Stimulated activated CD4-positive, alpha-beta T cell treated with anti-CD3 and anti-CD28 coated beads, Interleukin-4, amount 100 ng/mL, for 48 hours (primary cell): ENCODE measurements around the gene ZC2HC1B.
A peak's percentile ranks its signal among the peaks of the same experiment; 100 is the strongest.
"Not testable (repeated sequence)": the region's sequence is repeated elsewhere in the genome, so short reads cannot be mapped to it uniquely, and the experiment has no call there.

Source experiments
- DNase-seq, 2 donors: peaks; one replicate each; pipeline ENCODE4 v3.0.0-alpha.2; 2020; ENCODE audit warnings: low read depth in 2 of 2

Gene ZC2HC1B, protein sequence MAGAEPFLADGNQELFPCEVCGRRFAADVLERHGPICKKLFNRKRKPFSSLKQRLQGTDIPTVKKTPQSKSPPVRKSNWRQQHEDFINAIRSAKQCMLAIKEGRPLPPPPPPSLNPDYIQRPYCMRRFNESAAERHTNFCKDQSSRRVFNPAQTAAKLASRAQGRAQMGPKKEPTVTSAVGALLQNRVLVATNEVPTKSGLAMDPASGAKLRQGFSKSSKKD

DNA sequence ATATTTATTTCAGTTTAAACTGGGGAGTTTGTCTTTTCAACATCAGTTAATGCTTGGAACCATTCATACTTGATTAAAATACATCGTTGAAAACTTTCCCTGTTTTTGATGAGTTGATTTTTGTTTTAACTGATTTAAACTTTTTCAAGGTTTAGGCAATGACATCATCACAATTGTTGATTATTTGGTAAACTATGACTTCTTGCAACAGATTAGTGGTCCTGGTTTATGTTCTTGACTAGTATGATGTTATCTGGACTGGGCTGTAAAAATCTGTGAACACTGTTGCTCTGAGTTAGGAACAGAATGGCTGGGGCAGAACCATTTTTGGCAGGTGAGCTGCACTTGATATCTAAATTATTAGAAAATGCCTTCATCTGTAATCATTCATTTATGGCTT, at the start of gene ZC2HC1B:
ZC2HC1B (plus strand) TSS at position 241 of the 400 bp plus-strand sequence; CDS start at position 307, 66 bp downstream.
- DNase-seq = no peak

DNA sequence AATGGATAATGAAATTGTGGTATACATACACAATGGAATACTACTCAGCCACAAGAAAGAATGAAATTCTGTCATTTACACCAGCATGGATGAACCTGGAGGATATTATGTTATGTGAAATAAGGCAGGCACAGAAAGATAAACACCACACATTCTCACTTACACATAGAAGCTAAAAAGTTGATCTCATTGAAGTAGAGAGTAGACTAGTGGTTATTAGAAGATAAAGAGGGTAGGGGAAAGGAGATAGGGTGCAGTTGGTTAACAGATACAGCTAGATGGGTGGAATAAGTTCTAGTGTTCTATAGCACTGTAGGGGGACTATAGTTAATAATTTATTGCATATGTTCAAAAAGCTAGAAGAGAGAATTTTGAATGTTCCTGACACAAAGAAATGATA, 46.7 kb upstream of the ZC2HC1B start:
- DNase-seq = no peak

DNA sequence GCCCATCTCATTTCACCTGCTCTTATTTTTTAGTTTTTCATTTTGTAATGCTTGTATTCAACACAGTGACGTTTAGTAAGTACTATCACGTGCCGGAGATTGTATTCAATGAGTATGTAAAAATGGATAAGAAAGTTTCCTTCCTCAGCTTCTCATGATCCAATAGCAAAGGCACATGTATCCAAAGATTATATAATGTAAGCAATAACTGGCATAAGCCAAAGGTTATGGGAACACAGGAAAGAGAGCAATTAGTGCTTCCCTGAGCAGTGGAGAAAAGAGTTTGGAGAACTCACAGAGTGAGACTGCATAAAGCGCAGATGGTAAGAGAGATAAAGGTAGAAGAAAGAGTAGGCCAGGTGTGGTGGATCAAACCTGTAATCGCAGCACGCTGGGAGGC, 42.9 kb upstream of the ZC2HC1B start:
- DNase-seq = no peak

DNA sequence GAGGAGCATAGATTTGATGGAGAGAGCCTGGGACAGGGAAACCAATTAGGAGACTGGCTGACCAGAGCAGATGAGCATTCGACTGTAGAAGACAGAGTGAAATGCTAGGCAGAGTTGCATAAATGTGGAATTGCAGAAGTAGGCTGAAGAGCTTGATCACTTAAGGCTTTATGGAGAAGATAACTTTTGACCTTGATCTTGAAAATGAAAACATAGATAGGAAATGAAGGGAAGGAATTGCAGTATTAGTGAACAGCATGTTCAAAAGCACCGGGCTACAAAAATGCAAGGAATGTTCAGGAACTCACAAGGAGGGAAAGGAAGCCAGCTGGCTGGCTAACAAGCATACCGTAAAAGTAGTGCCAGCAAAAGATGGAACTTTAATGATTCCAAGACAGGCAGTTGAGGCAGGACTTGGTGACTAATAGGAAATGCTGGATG, 41.7 kb upstream of the ZC2HC1B start:
- no peak for DNase-seq

DNA sequence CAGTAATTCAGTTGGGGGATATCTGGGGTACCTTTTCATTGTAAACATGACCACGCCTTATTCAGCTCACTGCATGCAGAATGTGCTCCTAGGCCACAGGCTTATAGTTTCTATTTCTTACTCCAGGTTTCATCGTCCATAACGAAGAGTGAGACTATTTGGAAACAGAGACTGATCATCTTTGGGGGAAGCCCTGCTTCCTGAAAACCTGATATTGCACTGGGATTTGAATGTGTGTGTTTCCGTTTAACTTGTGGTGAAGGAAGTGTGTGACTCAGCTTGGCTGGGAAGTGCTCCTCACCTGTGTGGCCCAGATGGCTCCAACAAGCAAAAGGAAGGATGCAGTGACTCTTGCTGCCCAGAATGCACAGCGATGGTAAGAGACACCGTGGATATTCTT, 40.7 kb upstream of the ZC2HC1B start:
- no peak for DNase-seq

DNA sequence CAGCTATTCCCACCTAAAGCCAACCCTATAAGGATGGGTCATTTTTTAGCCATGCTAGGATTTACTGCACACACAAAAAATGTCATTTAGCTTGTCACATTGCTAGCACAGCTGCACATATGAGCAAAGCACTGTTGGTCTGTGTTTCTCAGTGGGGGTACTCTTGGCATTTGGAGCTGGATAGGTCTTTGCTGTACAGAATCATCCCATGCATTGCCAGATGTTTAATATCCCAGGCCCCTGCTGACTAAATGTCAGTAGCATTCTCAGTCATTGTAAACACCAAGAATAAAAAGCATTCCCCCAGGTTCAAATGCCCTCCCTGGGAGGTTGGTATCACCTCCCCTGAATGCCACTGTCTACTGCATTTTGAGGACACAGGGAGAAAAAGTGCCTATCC, 35.7 kb upstream of the ZC2HC1B start:
- DNase-seq = no peak

DNA sequence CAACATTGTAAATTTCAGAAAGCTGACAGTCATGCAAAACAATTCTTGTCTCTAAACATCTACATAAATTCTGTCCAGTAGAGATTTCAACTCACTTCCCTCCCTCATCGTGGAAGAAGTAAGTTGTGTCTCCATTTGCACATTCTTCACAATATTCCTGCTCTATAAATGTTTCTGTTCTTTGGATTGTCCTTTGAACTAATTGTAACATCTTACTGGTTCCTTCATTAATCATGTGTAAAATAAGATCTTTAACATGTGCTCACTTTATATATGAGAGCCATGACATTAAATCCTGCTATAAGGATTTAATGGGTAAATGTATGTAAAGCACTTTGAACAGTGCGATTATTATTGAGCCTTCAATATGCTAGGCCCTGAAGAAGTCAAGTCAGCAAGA, 28.1 kb upstream of the ZC2HC1B start:
- no peak for DNase-seq

DNA sequence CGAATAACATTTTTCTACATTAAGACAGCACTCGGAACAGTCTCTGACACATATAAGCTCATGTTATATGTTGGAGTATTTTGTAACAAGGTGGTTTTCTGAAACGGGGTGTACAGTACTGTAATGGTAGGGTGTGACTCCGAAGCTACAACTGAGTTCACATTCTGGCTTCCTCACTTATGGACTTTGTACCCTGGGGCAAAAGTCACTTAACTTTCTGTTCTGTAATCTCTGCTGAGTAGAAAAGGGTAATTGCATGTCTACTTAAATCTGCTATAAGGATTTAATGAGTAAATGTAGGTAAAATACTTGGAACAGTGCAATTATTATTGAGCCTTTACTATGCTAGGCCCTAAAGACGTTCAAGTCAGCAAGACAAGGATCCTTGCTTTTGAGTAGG, 25.9 kb upstream of the ZC2HC1B start:
- no peak for DNase-seq

DNA sequence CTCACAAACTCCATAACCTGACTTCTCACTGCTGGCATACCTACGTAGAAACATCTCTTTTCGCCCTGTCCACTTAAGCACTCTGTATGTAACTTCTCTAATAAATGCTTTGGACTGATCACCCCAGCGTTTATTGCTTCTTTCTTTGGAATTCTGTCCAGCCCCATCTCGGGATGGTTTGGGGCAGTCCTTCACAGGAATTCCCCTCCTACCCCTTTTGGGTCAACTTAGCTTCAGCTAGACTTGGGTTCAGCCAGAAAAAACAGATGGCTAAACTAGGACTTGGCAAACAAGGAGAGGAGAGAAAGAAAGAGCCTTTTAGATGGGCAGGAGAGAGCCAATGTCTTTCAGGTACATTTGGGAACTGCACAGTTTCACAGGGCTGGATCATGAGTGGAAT, 25.1 kb upstream of the ZC2HC1B start:
- DNase-seq = no peak

DNA sequence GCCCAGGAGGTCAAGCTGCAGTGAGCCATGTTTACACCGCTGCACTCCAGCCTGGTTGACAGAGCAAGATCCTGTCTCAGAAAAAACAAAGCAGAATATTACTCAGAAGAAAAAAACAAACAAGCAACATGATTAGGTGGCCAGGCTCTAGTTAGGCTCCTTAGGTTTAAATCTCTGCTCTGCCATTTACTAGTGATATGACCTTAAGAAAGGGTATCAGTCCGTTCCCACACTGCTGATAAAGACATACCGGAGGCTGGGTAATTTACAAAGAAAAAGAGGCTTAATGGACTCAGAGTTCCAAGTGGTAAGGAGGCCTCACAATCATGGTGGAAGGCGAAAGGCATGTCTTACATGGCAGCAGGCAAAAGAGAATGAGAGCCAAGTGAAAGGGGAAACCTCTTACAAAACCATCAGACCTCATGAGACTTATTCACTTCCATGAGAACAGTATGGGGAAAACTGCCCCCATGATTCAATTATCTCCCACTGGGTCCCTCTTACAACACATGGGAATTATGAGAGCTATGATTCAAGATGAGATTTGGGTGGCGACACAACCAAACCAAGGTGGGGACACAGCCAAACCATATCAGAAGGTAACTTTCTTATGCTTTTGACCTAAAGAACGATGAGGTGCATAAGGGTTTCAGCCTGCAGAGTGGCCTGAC, 23.5 kb upstream of the ZC2HC1B start:
- no peak for DNase-seq

DNA sequence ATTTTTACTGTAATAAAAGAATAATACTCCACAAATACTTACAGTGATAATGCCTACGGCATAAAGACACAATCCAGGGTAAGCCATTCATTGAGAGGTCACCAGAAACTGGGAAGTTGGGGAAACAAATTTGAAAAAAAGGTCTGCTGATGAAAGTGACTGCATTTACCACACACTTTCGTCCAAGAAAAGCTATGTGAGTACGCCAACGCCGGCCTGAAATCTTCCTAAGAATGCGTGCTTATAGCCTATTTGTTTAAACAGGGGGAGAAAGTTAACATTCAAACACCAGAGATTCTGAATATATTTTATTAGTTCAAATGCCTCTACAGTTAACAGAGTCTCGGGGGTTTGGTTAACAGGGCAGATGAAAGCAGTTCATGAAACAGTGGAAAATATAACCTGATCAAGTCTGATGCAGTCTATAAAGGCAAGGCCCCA, 21.8 kb upstream of the ZC2HC1B start:
- no peak for DNase-seq

DNA sequence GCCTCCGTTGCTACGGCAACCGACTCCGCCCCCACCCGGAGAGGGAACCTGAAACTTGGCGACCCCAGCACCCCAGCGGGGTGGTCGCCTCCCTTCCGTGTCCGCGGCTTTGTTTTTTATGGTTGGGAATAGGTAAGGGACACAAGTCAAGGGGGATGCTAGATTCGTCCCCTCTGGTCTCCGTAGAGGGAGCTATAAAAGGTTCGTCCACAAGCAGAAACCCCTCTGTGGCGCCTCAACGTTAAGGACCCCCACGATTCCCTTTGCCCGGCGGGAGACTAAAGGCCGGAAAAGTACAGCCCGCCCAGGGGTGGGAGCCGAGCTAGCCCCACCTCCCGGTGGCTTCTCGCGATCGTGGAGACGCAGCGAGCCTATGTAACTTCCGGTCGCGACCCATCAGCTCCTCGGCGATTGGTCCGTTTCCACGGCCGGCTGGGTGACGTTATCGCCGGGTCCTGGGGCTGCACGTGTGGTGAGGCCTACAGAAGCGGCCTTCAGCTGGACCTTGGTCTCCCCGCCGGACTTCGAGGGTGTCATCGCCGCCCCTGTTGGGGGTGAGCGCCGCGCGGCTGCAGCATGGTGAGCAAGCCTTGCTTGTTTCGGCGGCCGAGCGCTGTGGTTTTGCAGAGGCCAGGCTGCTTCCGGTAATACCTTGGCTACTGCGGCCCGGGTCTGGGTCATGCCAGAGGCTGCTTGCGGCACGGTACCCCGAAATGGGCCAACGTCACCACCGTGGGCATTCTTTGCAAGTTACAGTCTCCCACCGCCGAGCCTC, 21.2 kb upstream of the ZC2HC1B start, which contains the start of gene LTV1:
LTV1 (plus strand) TSS at position 437 of the 775 bp plus-strand sequence; CDS start at position 577, 140 bp downstream.
- DNase-seq = peak; percentile 90 to 91

DNA sequence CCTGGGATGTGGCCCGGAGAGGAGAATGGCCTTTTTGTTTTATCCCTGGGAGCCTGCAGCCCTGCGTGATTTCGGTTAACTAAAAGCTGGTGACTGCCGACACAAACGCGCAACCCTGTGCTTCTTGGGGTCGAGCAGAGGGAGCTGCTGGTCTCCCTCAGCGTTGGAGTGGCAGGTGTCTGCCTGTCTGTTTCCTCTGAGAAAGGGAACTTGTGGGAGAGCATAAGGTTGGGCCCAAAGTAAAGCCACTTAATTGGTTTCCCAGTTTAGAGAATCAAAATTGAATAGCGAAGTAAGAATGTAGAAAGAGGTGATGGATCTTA, 20.6 kb upstream of the ZC2HC1B start:
- no peak for DNase-seq

DNA sequence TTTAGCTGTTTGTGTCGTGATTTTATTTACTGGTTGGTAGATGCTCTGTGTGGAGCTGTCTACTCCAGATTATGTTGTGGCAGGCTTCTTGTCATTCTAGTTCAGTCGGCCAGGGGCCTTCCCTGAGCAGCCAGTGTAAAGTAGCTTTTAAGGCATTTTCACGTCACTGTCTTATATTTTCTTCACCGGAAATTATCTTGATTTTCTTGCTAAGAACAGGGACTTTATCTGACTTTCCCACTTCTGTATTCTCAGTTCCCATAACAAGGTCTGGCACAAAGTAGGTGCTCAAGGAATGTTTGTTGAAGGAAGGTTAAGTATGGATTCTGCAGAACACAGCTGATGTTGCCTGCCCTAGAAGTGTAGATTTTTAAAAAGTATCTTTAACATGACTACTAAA, 20.3 kb upstream of the ZC2HC1B start:
- no peak for DNase-seq

DNA sequence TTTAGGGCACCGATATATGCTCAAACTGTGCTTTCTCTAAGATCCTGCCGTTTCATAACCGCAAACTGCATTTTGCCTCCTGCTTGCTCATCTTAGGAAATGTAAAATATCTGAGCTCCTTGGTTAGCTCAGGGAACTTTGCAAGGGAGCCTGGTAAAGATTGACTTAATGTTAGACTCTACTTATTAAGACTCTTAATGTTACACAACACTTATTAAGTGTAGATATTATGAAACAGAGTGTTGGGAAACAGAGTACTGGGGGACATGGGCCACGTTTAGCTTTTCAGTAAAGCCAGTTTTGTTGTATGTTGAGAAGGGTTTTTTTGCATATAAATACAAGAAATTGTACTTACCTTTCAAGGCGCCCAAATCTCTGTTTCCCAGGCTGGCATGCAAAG, 19.2 kb upstream of the ZC2HC1B start:
- DNase-seq = no peak

DNA sequence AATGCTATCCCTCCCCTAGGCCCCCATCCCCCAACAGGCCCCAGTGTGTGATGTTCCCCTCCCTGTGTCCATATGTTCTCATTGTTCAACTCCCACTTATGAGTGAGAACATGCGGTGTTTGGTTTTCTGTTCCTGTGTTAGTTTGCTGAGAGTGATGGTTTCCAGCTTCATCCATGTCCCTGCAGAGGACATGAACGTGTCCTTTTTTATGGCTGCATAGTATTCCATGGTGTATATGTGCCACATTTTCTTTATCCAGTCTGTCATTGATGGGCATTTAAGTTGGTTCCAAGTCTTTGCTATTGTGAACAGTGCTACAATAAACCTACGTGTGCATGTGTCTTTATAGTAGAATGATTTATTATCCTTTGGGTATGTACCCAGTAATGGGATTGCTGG, 12.6 kb upstream of the ZC2HC1B start:
- DNase-seq = not testable (repeated sequence)

DNA sequence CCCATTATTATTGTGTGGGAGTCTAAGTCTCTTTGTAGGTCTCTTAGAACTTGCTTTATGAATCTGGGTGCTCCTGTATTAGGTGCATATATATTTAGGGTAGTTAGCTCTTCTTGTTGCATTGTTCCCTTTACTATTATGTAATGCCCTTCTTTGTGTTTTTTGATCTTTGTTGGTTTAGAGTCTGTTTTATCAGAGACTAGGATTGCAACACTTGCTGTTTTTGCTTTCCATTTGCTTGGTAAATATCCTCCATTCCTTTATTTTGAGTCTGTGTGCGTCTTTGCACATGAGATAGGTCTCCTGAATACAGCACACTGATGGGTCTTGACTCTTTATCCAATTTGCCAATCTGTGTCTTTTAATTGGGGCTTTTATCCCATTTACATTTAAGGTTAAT, 9.2 kb upstream of the ZC2HC1B start:
- not testable (repeated sequence) for DNase-seq

DNA sequence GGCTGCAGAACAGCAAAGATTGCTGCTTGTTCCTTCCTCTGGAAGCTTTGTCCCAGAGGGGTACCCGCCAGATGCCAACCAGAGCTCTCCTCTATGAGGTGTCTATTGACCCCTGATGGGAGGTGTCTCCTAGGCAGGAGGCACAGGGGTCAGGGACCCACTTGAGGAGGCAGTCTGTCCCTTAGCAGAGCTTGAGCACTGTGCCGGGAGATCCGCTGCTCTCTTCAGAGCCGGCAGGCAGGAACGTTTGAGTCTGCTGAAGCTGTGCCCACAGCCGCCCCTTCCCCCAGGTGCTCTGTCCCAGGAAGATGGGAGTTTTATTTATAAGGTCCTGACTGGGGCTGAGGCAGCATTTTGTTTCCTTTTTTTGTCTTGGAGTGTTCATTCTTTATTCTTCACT, 7.5 kb upstream of the ZC2HC1B start:
- not testable (repeated sequence) for DNase-seq

DNA sequence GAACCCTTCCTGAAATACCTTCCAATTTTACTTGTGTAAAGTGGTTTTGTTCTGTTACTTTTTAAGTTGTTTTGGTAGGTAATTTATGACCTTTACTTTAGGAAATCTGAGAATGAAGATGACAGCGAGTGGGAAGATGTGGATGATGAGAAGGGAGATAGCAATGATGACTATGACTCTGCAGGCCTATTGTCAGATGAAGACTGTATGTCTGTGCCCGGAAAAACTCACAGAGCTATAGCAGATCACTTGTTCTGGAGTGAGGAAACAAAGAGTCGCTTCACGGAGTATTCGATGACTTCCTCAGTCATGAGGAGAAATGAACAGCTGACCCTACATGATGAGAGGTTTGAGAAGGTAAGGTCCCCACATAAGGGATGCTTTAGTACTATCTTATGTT, 6.6 kb upstream of the ZC2HC1B start:
- DNase-seq = no peak

DNA sequence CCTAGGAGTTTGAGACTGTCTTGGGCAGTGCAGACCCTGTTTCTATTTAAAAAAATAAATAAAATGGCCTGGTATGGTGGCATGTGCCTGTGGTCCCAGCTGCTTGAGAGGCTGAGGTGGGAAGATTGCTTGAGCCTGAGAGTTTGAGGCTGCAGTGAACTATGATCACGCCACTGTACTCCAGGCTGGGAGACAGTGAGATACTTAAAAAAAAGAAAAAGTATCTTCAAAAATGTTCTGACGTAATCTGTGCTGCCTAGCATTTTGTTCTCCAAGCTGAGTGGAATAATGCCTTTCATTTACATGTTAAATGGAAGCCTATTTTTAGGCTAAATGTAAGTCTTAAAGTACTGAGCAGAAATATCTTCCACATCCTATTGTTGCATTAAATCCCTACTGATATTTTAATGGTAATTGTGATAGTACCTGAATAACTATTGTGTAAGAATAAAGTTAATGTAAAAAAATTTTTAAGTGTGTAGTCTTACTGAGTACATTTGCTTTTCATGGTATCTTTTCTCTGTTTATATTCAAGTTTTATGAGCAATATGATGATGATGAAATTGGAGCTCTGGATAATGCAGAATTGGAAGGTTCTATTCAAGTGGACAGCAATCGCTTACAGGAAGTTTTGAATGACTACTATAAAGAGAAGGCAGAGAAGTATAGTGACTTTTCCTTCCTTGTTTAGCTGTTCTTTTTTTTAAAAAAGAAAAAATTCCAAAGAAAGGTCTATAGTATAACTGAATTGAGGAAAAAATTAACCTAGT, 4.2 kb upstream of the ZC2HC1B start:
- no peak for DNase-seq

DNA sequence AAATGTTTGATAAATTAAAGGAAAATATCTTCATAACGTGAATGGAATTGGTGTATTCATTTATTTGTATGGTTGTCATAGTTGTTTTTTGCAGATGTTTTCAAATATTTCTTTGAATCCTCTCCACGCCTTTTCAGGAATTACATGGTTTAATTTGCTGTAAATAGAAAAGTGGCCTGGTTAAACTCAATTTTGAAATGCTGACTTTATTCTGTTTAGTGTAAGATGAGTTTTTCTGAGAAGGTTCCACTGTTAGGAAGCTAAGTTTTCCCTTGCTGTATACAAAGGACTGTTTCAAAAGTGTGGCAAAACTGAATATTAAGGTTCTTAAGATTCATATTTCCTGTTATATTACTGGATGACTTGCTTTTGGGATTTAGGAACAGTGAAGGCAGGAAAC, 503 bp upstream of the ZC2HC1B start:
- no peak for DNase-seq

DNA sequence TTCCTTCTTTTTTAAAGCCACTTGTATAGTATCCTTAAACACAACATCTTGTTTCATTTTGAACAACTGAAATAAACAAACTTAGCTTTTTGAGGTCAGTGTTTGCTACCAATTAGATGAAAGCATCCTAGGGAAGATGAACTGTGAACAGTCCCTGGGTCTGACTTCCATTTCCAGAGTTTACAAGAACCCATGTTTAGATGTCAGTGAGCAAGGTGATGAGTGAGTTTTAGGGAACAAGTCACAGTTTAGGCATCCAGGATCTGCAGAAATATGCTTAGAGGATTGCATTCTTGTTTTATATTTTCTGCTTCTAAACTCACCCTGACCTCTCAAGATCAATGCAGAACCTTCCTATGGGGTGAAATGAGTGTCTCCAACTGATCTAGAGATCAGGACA, 3.0 kb downstream of the ZC2HC1B start:
- no peak for DNase-seq
